Type B pancreatic cell (in vitro differentiated cells): ENCODE measurements around the gene ACER3. TPM values are rescaled to one million over a fixed set of nuclear protein-coding genes. Genes with fewer than 3 reads are reported as not detected.
A peak's percentile ranks its signal among the peaks of the same experiment; 100 is the strongest.

ENCODE experiments used
- DNase-seq: peaks from one replicate; pipeline ENCODE4 v3.0.0; 2021; ENCODE audit warnings: mixed read lengths; ENCODE audit not compliant: unreplicated experiment; ENCODE audit errors: extremely low spot score
- H3K27ac Mint-ChIP-seq: 2 replicates; pipeline ENCODE4 v1.8.0; 2021; ENCODE audit warnings: mild to moderate bottlenecking, mixed read lengths
- H3K27me3 Mint-ChIP-seq: 2 replicates; pipeline ENCODE4 v1.8.0; 2021; ENCODE audit warnings: mixed read lengths
- H3K36me3 Mint-ChIP-seq: 2 replicates; pipeline ENCODE4 v1.8.0; 2021; ENCODE audit warnings: mixed read lengths
- H3K4me1 Mint-ChIP-seq: one replicate; pipeline ENCODE4 v1.8.0; 2021; ENCODE audit warnings: mixed read lengths; ENCODE audit not compliant: unreplicated experiment
- H3K4me3 Mint-ChIP-seq: 2 replicates; pipeline ENCODE4 v1.8.0; 2021; ENCODE audit warnings: mild to moderate bottlenecking, mixed read lengths
- H3K9me3 Mint-ChIP-seq: 2 replicates; pipeline ENCODE4 v1.8.0; 2021; ENCODE audit warnings: mixed read lengths
- CTCF ChIP-seq: fragments of 200-600 bp; sonication (generic); conservative IDR thresholded peaks from 2 replicates; pipeline ENCODE4 v1.5.0; 2021; ENCODE audit warnings: antibody characterized with exemption, mild to moderate bottlenecking
- total RNA-seq: library from RNA; stranded (reverse); gene quantifications from 2 replicates; pipeline ENCODE4 v1.2.1, GENCODE V29; 2021; ENCODE audit warnings: low replicate concordance

ACER3 gene
- total RNA-seq, 1 donor from 2014 or later, result 25.7 TPM

DNA sequence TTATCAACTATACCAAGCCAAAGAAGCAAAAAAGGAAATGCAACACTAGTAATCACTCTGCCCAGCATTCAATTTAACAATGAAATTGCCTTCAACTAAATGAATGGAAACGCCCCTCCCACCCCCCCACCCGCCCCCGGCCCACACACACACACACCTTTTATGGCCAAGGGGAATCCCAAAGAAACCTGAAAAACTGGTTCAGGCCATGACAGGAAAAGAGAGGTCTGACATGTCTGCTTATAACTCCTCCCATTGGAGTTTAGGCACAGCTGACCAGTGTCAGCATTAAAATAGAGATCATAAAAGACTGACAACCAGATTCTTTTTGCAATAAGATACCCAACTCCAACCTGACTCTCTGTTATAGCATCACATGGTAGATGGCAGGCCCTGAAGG lies 42.6 kb downstream of the ACER3 start:
- Mint-ChIP-seq H3K36me3 (peaks cover 24% of the 10 kb centered on the region), H3K27ac (peak overlapping the region; percentile 69), H3K4me3 (peak overlapping the region; percentile 35), H3K9me3 (peaks cover 9% of the 10 kb centered on the region), H3K4me1 (peaks cover 18% of the 10 kb centered on the region), H3K27me3 (no peaks in the 10 kb centered on the region)
- TF ChIP-seq CTCF, result no peak
- no peak for DNase-seq

- Mint-ChIP-seq H3K4me1 (no peaks in the 10 kb centered on the region), H3K27ac (no peak overlapping the region), H3K4me3 (no peak overlapping the region), H3K36me3 (peaks cover 16% of the 10 kb centered on the region), H3K27me3 (no peaks in the 10 kb centered on the region), H3K9me3 (peaks cover 5% of the 10 kb centered on the region)
- TF ChIP-seq CTCF, result no peak
- DNase-seq, result no peak
Measured at GRCh38 chr11:76910620-76911414, 50.1 kb downstream of the ACER3 start.

DNA sequence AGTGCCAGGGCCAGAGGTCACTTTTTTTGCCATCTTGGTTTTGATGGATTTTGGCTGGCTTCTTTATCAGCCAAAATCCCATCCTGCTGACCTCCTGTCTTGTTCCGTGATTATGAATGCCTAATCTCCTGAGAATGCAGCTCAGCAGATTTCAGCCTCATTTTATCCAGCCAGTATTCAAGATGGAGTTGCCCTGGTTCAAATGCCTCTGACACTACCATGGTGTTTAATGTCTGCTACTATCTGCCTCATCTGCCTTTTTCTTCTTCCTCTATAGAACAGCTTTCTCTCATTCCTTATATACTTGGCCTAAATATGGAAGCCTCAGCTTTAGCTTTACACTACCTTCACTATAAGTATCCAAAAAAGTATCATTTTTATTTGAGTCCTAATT lies 50.7 kb downstream of the ACER3 start:
- Mint-ChIP-seq H3K27me3 (no peaks in the 10 kb centered on the region), H3K4me1 (peaks cover 4% of the 10 kb centered on the region), H3K36me3 (peaks cover 16% of the 10 kb centered on the region), H3K27ac (no peak overlapping the region), H3K4me3 (no peak overlapping the region), H3K9me3 (peaks cover 5% of the 10 kb centered on the region)
- no peak for DNase-seq
- no peak for TF ChIP-seq CTCF

GRCh38 chr11:76916712-76917111 lies 56.0 kb downstream of the ACER3 start:
- Mint-ChIP-seq H3K27ac (no peak overlapping the region), H3K36me3 (peaks cover 4% of the 10 kb centered on the region), H3K27me3 (no peaks in the 10 kb centered on the region), H3K4me3 (no peak overlapping the region), H3K4me1 (peaks cover 14% of the 10 kb centered on the region), H3K9me3 (no peaks in the 10 kb centered on the region)
- no peak for DNase-seq
- TF ChIP-seq CTCF, result no peak

- Mint-ChIP-seq H3K9me3 (no peaks in the 10 kb centered on the region), H3K27me3 (no peaks in the 10 kb centered on the region), H3K4me3 (no peak overlapping the region), H3K4me1 (peaks cover 14% of the 10 kb centered on the region), H3K36me3 (peaks cover 4% of the 10 kb centered on the region), H3K27ac (no peak overlapping the region)
- no peak for DNase-seq
- TF ChIP-seq CTCF, result peak; percentile 79
Measured at GRCh38 chr11:76918941-76919386, 58.2 kb downstream of the ACER3 start.
